Left cardiac atrium (tissue), 4 donors: ENCODE data around the gene RAB6C. TPM values are rescaled to one million over a fixed set of nuclear protein-coding genes. Genes with fewer than 3 reads are reported as not detected.
"Not testable (repeated sequence)": the region's sequence is repeated elsewhere in the genome, so short reads cannot be mapped to it uniquely, and the experiment has no call there.

Experiments used
- ATAC-seq, 2 donors: fragments of 200-7000 bp; cut with Tn5 transposase; one replicate each; pipeline ENCODE4 v1.9.1; 2020; ENCODE audit warnings: mild to moderate bottlenecking in 2 of 2, moderate library complexity in 2 of 2
- DNase-seq: peaks from one replicate; pipeline ENCODE4 v3.0.0-alpha.2; 2020
- intact Hi-C, 2 donors: fragments of 100-400 bp; cut with DNase I; formaldehyde crosslinking; loops; one replicate each; pipeline versions ENCODE4 v1.14.1 to v1.15.1; 2022 to 2023
- long read RNA-seq: library from polyadenylated mRNA; unstranded; transcript quantifications from one replicate; pipeline ENCODE4 v2.0.0, GENCODE V29; 2021
- total RNA-seq, 2 donors: library from RNA; stranded (reverse); fragmentation: NEBNext Ultra II Directional; extraction: Animal tissue kit (Norgen Biotek cat#: 25700); gene quantifications; one replicate each; pipeline ENCODE4 v1.2.1, GENCODE V29; 2021
- donor health status: DM: no; HTN: yes; CAD: no.
- donor health status: DM: no; HTN: yes; CAD: no; lungs with severe emphysema.
- donor health status: DM: yes; HTN: yes; CAD: no.
- donor health status: Dilated cardiomyopathy.

Gene RAB6C
- under 1 TPM in 1 of 2 donors, not detected in 1; 0.18 TPM for total RNA-seq
- long read RNA-seq = 0 reads

DNA sequence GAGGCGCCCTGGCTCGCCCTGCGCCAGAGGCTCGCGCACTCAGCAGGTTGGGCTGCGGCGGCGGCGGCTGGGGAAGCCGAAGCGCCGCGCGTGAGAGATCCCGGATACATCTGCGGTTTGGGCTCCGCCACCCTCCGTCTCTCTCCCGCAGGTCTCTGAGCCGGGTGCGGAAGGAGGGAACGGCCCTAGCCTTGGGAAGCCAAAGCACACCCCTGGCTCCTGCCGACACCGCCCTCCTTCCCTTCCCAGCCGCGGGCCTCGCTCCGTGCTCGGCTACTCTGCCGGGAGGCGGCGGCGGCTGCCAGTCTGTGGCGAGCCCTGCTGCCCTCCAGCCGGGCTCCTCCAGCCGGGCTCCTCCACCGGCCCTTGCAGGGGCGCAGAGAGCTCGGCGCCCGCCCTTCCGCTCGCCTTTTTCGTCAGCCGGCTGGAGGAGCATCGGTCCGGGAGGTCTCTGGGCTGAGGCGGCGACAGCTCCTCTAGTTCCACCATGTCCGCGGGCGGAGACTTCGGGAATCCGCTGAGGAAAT is at the start of gene RAB6C:
RAB6C (plus strand) TSS at position 38 of the 527 bp plus-strand sequence; CDS start at position 488, 450 bp downstream.
- ATAC-seq (peak; percentile 80 to 93), DNase-seq (peak; percentile 29)
- intact Hi-C loops = not testable (repeated sequence)

GRCh38 chr2:129930451-129930850 is 49.0 kb upstream of the RAB6C start:
- DNase-seq (no peak), ATAC-seq (peak in 1 of 2 donors; percentile 44)
- intact Hi-C loops = no loop called here

- DNase-seq, ATAC-seq, intact Hi-C loops: not testable (repeated sequence)
Measured at GRCh38 chr2:129933387-129933786, 46.1 kb upstream of the RAB6C start.

- DNase-seq (no peak), ATAC-seq (peak in 1 of 2 donors; percentile 14)
- intact Hi-C loops = no loop called here
Measured at GRCh38 chr2:129934044-129934822, 45.2 kb upstream of the RAB6C start.

- no peak for DNase-seq
- ATAC-seq = no peak
- intact Hi-C loops = no loop called here
Measured at GRCh38 chr2:129935118-129935517, 44.3 kb upstream of the RAB6C start.

GRCh38 chr2:129936334-129936934 is 43.0 kb upstream of the RAB6C start:
- ATAC-seq = no peak
- no peak for DNase-seq
- intact Hi-C loops = no loop called here

DNA sequence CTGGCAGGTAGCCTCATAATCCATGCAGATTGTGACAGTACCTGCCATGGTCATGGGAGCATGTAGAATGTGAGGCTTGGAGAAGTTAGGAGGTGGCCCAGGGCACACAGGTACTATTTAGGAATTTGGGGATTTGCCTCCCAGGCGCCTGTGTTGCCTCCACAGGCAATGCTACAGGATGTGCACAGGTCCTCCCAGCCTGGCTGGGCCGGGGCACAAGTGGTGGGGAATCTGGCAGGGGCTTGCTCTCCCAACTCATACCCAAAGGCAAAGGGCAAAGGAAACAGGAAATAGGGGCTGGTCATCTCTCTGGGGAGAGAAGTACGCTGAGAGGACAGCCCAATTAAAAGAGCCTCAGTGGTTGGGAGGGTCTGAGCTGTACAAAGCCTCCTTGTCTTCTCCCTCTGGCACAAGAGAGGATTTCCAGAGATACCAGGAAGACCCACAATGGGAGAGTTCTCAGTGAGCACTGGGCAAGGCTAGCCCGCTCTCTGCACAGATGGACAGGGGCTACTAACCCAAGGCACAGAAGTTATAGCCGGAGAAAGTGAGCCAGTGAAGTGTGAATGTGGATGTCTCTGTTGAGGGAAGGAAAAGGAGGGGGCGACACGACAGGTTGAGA is 40.5 kb upstream of the RAB6C start:
- intact Hi-C loops = not testable (repeated sequence)

GRCh38 chr2:129943456-129943855 is 36.0 kb upstream of the RAB6C start:
- intact Hi-C loops = not testable (repeated sequence)

More for the DNA sequence above, 40.5 kb upstream of the RAB6C start:
- not testable (repeated sequence) for DNase-seq, ATAC-seq

DNA sequence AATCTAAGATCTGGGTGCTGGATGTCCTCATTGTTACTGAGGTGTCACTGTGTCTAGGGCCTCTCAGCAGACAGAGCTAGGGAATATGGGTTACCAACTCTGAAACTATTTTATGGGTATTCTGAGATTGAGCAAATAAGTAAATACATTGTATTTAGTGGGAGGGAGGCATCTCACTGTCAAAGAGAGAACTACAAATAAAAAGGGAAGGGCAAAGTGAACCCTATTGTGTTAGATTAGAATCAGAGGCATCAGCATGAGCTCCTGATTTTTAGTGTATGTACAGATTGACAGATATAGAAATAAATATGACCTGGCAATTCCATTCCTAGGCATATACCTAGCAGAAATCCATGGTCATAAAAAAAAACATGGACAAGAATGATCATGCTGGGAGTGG is 33.9 kb upstream of the RAB6C start:
- intact Hi-C loops = no loop called here
- DNase-seq (no peak), ATAC-seq (no peak)

More at GRCh38 chr2:129943456-129943855, 36.0 kb upstream of the RAB6C start:
- DNase-seq, ATAC-seq: not testable (repeated sequence)

DNA sequence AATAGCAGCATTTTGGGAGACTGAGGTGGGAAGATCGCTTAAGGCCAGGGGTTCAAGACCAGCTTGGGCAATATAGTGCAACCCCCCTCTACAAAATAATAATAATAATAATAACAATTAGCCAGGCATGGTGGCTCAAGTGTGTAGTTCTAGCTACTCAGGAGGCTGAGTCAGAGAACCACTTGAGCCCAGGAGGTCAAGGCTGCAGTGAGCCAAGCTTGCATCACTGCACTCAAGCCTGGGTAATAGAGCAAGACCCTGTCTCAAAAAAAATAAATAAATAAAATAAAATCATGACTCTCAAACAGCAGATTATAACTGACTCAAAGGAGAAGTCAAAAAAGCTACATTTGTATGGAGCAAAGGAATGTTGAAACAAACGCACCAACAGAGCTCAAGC is 31.8 kb upstream of the RAB6C start:
- intact Hi-C loops, ATAC-seq, DNase-seq: not testable (repeated sequence)

DNA sequence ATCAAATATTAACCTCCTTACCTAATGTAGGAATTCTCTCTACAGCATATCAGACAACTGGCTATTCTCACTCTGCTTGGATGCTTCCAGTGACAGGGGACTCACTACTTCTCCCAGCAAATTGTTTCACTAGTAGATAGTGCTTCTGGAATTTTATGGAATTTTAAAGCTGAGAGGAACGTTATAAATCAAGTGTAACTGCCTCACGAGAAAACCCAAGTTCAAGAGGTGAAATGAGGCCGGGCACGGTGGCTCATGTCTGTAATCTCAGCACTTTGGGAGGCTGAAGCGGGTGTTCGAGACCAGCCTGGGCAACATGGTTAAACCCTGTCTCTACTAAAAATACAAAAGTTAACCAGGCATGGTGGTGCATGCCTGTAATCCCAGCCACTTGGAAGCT is 23.3 kb upstream of the RAB6C start:
- DNase-seq, ATAC-seq, intact Hi-C loops: not testable (repeated sequence)

GRCh38 chr2:129957891-129958290 is 21.6 kb upstream of the RAB6C start:
- DNase-seq (no peak), ATAC-seq (no peak)
- intact Hi-C loops = no loop called here

- ATAC-seq, DNase-seq, intact Hi-C loops: not testable (repeated sequence)
Measured at GRCh38 chr2:129958736-129959135, 20.7 kb upstream of the RAB6C start.

- ATAC-seq, intact Hi-C loops, DNase-seq: not testable (repeated sequence)
Measured at GRCh38 chr2:129968605-129969004, 10.9 kb upstream of the RAB6C start.

DNA sequence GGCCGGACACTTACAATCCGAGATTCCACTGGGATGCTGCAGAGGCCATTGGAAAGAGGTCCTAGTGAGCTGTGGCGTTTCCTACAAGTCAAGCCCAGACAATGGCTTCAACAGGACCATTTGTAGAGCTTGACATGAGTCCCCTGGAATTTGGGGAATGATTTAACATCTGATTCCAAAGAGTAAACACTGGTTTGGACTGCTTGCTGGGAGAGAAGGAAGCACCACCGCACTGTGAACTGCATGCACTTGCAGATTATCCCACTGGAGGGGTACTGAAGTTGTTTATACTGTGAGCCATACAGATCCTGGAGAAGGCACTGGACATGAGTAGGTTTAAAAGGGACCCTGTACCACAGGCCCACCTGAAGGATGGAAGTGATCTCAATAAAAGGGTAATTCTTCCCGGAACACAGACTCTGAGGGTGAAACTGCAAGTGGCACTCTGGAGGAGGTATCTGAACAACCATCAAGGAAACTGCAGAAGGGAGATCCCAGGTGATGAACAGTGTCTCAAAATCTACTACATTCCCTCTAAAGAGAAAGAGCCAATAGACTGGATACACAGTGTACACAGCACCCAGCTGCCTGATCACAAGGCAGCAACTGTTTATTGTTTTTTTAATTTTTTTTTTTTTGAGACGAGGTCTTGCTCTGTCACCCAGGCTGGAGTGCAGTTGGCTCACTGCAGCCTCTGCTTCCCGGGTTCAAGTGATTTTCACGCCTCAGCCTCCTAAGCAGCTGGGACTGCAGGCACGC is 4.3 kb upstream of the RAB6C start:
- ATAC-seq (no peak), DNase-seq (no peak)
- intact Hi-C loops = no loop called here

DNA sequence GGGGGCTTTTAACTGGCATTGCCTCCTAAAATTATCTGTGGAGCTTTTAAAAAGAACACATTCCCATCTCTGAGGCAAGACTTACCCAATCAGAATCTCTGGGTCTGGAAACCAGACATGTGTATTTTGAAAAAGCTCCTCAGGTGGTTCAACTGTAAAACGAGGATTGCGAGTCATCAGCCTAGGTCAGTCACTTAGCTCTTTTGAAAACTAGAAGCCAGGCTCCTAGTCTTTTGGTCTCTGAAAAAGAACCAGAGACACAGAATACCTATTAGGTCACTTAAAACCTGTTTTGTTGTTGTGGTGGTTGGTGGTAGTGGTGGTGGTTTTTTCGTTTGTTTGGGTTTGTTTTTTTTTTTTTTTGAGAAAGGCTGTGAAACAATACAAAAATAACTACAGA is 2.5 kb upstream of the RAB6C start:
- ATAC-seq, DNase-seq, intact Hi-C loops: not testable (repeated sequence)

- intact Hi-C loops = no loop called here
- DNase-seq = no peak
- no peak for ATAC-seq
Measured at GRCh38 chr2:129977986-129978385, 1.5 kb upstream of the RAB6C start.

DNA sequence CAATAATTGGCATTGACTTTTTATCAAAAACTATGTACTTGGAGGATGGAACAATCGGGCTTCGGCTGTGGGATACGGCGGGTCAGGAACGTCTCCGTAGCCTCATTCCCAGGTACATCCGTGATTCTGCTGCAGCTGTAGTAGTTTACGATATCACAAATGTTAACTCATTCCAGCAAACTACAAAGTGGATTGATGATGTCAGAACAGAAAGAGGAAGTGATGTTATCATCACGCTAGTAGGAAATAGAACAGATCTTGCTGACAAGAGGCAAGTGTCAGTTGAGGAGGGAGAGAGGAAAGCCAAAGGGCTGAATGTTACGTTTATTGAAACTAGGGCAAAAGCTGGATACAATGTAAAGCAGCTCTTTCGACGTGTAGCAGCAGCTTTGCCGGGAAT is 780 bp downstream of the RAB6C start:
- ATAC-seq = peak; percentile 63 to 67
- DNase-seq, intact Hi-C loops: not testable (repeated sequence)

DNA sequence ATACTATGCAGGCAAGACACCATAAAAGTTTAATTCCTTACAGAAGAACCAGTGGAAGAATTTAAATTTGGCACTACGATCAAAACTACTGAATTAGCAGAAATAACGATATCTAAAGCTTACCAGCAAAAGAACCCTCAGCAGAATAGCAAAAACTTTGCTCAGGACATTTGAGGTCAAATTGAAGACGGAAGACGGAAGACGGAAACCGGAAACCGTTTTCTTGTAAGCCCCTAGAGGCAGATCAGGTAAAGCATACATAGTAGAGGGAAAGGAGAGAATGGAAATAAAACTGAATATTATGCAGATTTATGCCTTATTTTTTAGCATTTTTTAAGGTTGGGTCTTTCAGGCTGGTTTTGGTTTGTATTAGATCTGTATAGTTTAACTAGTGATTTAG is 2.2 kb downstream of the RAB6C start:
- ATAC-seq, intact Hi-C loops, DNase-seq: not testable (repeated sequence)
